SK-N-SH (cell line): ENCODE measurements around the gene CNTLN. TPM values are rescaled to one million over a fixed set of nuclear protein-coding genes. Genes with fewer than 3 reads are reported as not detected.

Experiments
- CTCF ChIA-PET: fragments of 300-600, 350-600 bp; formaldehyde crosslinking; extraction: SDS; loops from one replicate; lab custom pipeline; 2021; lab: Yijun Ruan, JAX
- POLR2A ChIA-PET: fragments of 350-600 bp; sonication (Branson Sonifier 250); formaldehyde crosslinking; extraction: SDS; loops from one replicate; lab custom pipeline; 2020; ENCODE audit warnings: antibody characterized with exemption, inconsistent platforms; lab: Yijun Ruan, JAX
- DNase-seq: peaks from one replicate; pipeline ENCODE4 v3.0.0; 2012
- H2AFZ ChIP-seq: fragments of 200-600 bp; sonication (generic); 2 replicates; pipeline ENCODE4 v1.8.1; 2016; ENCODE audit warnings: antibody characterized with exemption, mild to moderate bottlenecking, low read depth
- H3F3A ChIP-seq: fragments of 200-600 bp; sonication (generic); replicated peaks from 2 replicates; pipeline ENCODE3; 2016; ENCODE audit warnings: antibody characterized with exemption, mild to moderate bottlenecking; ENCODE audit not compliant: insufficient read depth
- H3K27ac ChIP-seq, 2 experiments: fragments of 200-500 bp in 1 of 2; fragments of 200-600 bp in 1 of 2; sonication (Bioruptor generic) in 1 of 2; sonication (generic), shearing (Covaris generic) in 1 of 2; 2 replicates each; pipeline versions ENCODE4 v1.5.1 to v1.6.1; 2014 to 2016; ENCODE audit warnings: low read depth in 2 of 2, inconsistent platforms in 1 of 2, low read length in 1 of 2, mild to moderate bottlenecking in 1 of 2, mixed read lengths in 1 of 2
- H3K27me3 ChIP-seq: fragments of 200-600 bp; sonication (generic), shearing (Covaris generic); 2 replicates; pipeline ENCODE4 v1.6.1; 2016; ENCODE audit warnings: mixed run types; ENCODE audit not compliant: insufficient read depth
- H3K36me3 ChIP-seq, 2 experiments: fragments of 200-500 bp in 1 of 2; fragments of 200-600 bp in 1 of 2; sonication (Bioruptor generic) in 1 of 2; sonication (generic) in 1 of 2; replicated peaks in 1 of 2; 2 replicates each; pipeline versions ENCODE3 to v1.5.1; 2014 to 2016; ENCODE audit warnings: low read length in 1 of 2, mild to moderate bottlenecking in 1 of 2; ENCODE audit not compliant: insufficient read depth in 2 of 2, control insufficient read depth in 1 of 2
- H3K4me1 ChIP-seq, 2 experiments: fragments of 200-500 bp in 1 of 2; fragments of 200-600 bp in 1 of 2; sonication (Bioruptor generic) in 1 of 2; sonication (generic), shearing (Covaris generic) in 1 of 2; 2 replicates each; pipeline versions ENCODE4 v1.5.1 to v1.6.1; 2014 to 2016; ENCODE audit warnings: low read depth in 1 of 2, low read length in 1 of 2, mixed run types in 1 of 2; ENCODE audit not compliant: insufficient read depth in 2 of 2, control insufficient read depth in 1 of 2
- H3K4me2 ChIP-seq: fragments of 200-600 bp; sonication (generic), shearing (Covaris generic); 2 replicates; pipeline ENCODE4 v1.6.1; 2017; ENCODE audit warnings: mixed run types
- H3K4me3 ChIP-seq, 2 experiments: fragments of 200-500 bp in 1 of 2; fragments of 200-600 bp in 1 of 2; sonication (Bioruptor generic) in 1 of 2; sonication (generic), shearing (Covaris generic) in 1 of 2; 2 replicates each; pipeline versions ENCODE4 v1.5.1 to v1.8.1; 2014 to 2016; ENCODE audit warnings: low read depth in 2 of 2, inconsistent platforms in 1 of 2, low read length in 1 of 2, mild to moderate bottlenecking in 1 of 2, mixed read lengths in 1 of 2, moderate library complexity in 1 of 2
- H3K79me2 ChIP-seq: fragments of 200-600 bp; sonication (generic); 2 replicates; pipeline ENCODE4 v1.8.1; 2017; ENCODE audit warnings: mild to moderate bottlenecking; ENCODE audit not compliant: insufficient read depth
- H3K9ac ChIP-seq: fragments of 200-600 bp; sonication (generic); 2 replicates; pipeline ENCODE4 v1.6.1; 2017; ENCODE audit warnings: mixed run types
- H3K9me2 ChIP-seq: fragments of 200-600 bp; sonication (generic); 2 replicates; pipeline ENCODE4 v1.6.1; 2017; ENCODE audit warnings: mixed run types
- H3K9me3 ChIP-seq: fragments of 200-600 bp; sonication (generic); 2 replicates; pipeline ENCODE4 v1.6.1; 2017; ENCODE audit warnings: mixed run types, mild to moderate bottlenecking, moderate library complexity
- H4K20me1 ChIP-seq: fragments of 200-600 bp; sonication (generic); 2 replicates; pipeline ENCODE4 v1.6.1; 2017; ENCODE audit warnings: mild to moderate bottlenecking, mixed run types; ENCODE audit not compliant: insufficient read depth
- CHD2 ChIP-seq: fragments of 150-350 bp; IDR thresholded peaks from 2 replicates; pipeline ENCODE4 v1.6.1; 2018; ENCODE audit warnings: low read length; ENCODE audit not compliant: partially characterized antibody
- ELF1 ChIP-seq: IDR thresholded peaks from 2 replicates; pipeline ENCODE4 v1.4.0; 2012
- EZH2phosphoT487 ChIP-seq: fragments of 200-600 bp; sonication (generic); IDR thresholded peaks from 2 replicates; pipeline ENCODE4 v1.6.1; 2017; ENCODE audit warnings: low read depth, mixed run types, mild to moderate bottlenecking, antibody characterized with exemption, moderate library complexity, borderline replicate concordance
- FOXM1 ChIP-seq: IDR thresholded peaks from 2 replicates; pipeline ENCODE4 v1.4.0; 2012; ENCODE audit warnings: low read depth, mild to moderate bottlenecking
- GATA2 ChIP-seq: sonication (generic); formaldehyde crosslinking; IDR thresholded peaks from 2 replicates; pipeline ENCODE4 v1.5.0; 2020; ENCODE audit warnings: mild to moderate bottlenecking, missing genetic modification reagents
- JUND ChIP-seq: IDR thresholded peaks from 2 replicates; pipeline ENCODE4 v1.4.0; 2012
- MEF2A ChIP-seq: IDR thresholded peaks from 2 replicates; pipeline ENCODE4 v1.4.0; 2012; ENCODE audit warnings: low read depth, borderline replicate concordance
- NFIC ChIP-seq: IDR thresholded peaks from 2 replicates; pipeline ENCODE4 v1.4.0; 2012; ENCODE audit warnings: borderline replicate concordance
- NRF1 ChIP-seq: IDR thresholded peaks from 2 replicates; pipeline ENCODE4 v1.6.1; 2012; ENCODE audit warnings: low read depth, mild to moderate bottlenecking, low read length
- POLR2AphosphoS5 ChIP-seq: IDR thresholded peaks from 2 replicates; pipeline ENCODE4 v1.6.1; 2012; ENCODE audit warnings: low read depth, low read length
- RCOR1 ChIP-seq: fragments of 150-350 bp; IDR thresholded peaks from 2 replicates; pipeline ENCODE4 v1.6.1; 2017; ENCODE audit warnings: antibody characterized with exemption, low read length
- SIN3A ChIP-seq: IDR thresholded peaks from 2 replicates; pipeline ENCODE4 v1.6.1; 2012; ENCODE audit warnings: low read depth, mild to moderate bottlenecking, low read length, moderate library complexity, borderline replicate concordance
- USF1 ChIP-seq: IDR thresholded peaks from 2 replicates; pipeline ENCODE4 v1.4.0; 2012; ENCODE audit warnings: low read depth, borderline replicate concordance
- WGBS: methylation state at CpG from one replicate; pipeline ENCODE4 v1.1.6; 2017; ENCODE audit warnings: low lambda C conversion rate; 5-methylcytosine and 5-hydroxymethylcytosine counted together
- polyA plus RNA-seq, 3 experiments: library from polyadenylated mRNA; depleted of rRNA; stranded (reverse); fragments of >200 nt; gene quantifications; 2 replicates each; pipeline ENCODE4 v1.2.3, GENCODE V29; 2012
- TF ChIP-seq, protein P1 (sequence below): IDR thresholded peaks from 2 replicates; pipeline ENCODE4 v1.4.0; 2012; ENCODE audit warnings: low read depth, borderline replicate concordance
- TF ChIP-seq, protein P2 (sequence below): fragments of 200-600 bp; sonication (generic); IDR thresholded peaks from 2 replicates; pipeline ENCODE4 v1.6.1; 2017; ENCODE audit warnings: antibody characterized with exemption, mild to moderate bottlenecking, moderate library complexity

CNTLN gene
- polyA plus RNA-seq, 1 of the 3 experiments (the other 2 are of a cell fraction): 2.5 TPM

DNA sequence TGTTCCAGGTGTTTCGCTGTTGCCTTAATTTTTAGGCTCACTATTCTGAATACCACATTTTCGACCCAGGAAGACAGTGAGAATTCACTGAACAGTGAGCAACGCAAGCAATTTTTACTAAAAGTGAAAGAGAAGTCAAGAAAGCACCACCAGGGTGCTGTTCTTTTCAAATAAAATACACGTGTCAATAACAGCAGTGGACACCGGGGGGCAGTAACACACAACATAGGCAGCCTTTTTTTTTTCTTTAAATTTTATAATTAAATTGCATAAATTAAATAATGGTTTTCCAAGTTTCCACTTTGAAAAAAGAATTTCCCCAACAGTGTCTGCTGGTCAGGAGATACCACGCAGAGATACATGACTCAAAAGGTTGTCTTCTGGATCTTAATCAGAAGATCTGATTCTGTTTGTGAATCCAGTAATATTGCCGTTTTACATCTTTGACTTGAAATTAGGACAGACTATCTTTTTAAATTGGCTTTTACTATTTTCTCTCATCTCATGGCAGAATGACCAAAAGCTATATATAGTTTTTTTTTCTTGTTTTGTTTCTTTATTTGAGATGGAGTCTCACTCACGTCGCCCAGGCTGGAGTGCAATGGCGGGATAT lies 396.9 kb downstream of the CNTLN start (continued):
- TF ChIP-seq GATA2 (CRISPR knock-in tag): no peak
- no peak for TF ChIP-seq EZH2phosphoT487
- TF ChIP-seq, protein P1, sequence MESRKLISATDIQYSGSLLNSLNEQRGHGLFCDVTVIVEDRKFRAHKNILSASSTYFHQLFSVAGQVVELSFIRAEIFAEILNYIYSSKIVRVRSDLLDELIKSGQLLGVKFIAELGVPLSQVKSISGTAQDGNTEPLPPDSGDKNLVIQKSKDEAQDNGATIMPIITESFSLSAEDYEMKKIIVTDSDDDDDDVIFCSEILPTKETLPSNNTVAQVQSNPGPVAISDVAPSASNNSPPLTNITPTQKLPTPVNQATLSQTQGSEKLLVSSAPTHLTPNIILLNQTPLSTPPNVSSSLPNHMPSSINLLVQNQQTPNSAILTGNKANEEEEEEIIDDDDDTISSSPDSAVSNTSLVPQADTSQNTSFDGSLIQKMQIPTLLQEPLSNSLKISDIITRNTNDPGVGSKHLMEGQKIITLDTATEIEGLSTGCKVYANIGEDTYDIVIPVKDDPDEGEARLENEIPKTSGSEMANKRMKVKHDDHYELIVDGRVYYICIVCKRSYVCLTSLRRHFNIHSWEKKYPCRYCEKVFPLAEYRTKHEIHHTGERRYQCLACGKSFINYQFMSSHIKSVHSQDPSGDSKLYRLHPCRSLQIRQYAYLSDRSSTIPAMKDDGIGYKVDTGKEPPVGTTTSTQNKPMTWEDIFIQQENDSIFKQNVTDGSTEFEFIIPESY: no peak
- no peak for TF ChIP-seq SIN3A
- TF ChIP-seq USF1: no peak
- no peak for TF ChIP-seq CHD2
- TF ChIP-seq, all 33 proteins: peak for 5

DNA sequence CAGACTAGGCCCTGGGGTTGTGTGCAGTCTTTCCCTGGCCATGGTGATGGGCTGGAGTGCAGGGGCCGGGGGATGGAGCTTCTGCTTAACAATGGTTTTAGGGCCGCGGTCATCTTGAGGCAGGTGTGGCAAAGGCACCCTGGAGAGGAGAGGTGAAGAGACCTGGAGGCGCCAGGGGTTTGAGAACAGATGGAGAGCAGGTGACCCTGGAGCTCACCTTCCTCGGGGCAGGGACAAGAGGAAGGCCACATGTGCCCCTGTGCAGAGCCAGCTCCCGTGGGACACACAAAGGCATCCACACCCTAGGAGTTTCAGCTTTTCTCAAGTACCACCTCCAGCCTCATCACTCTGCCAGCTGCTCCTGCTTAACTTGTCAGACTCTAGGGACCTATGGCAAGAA lies 397.6 kb downstream of the CNTLN start:
- H3K79me2 ChIP-seq: no peaks in the 10 kb centered on the region
- H3K9me3 ChIP-seq: no peaks in the 10 kb centered on the region
- no peak for TF ChIP-seq RCOR1
- TF ChIP-seq POLR2AphosphoS5: no peak
- TF ChIP-seq SIN3A: no peak
- TF ChIP-seq NFIC: no peak
- TF ChIP-seq, protein P1: no peak
- TF ChIP-seq ELF1: no peak
- TF ChIP-seq FOXM1: no peak
- no peak for TF ChIP-seq JUND
- TF ChIP-seq USF1: no peak
- no peak for TF ChIP-seq CHD2
- TF ChIP-seq, protein P2, sequence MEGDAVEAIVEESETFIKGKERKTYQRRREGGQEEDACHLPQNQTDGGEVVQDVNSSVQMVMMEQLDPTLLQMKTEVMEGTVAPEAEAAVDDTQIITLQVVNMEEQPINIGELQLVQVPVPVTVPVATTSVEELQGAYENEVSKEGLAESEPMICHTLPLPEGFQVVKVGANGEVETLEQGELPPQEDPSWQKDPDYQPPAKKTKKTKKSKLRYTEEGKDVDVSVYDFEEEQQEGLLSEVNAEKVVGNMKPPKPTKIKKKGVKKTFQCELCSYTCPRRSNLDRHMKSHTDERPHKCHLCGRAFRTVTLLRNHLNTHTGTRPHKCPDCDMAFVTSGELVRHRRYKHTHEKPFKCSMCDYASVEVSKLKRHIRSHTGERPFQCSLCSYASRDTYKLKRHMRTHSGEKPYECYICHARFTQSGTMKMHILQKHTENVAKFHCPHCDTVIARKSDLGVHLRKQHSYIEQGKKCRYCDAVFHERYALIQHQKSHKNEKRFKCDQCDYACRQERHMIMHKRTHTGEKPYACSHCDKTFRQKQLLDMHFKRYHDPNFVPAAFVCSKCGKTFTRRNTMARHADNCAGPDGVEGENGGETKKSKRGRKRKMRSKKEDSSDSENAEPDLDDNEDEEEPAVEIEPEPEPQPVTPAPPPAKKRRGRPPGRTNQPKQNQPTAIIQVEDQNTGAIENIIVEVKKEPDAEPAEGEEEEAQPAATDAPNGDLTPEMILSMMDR: no peak
- no peak for TF ChIP-seq MEF2A
- TF ChIP-seq NRF1: no peak
- no peaks in the 10 kb centered on the region for H4K20me1 ChIP-seq
- no peak overlapping the region for H3K4me3 ChIP-seq
- no peaks in the 10 kb centered on the region for H3K4me1 ChIP-seq
- no peaks in the 10 kb centered on the region for H3K9me2 ChIP-seq
- no peak overlapping the region for H3K9ac ChIP-seq
- POLR2A ChIA-PET: interaction anchor here (0.5 kb wide), 1 partner anchor 18 kb away, joined by 3 read pairs; no protein-coding TSS in a partner anchor
- no peaks in the 10 kb centered on the region for H3F3A ChIP-seq
- CTCF ChIA-PET: interaction anchor here (0.9 to 2.3 kb wide), 9 partner anchors 9 to 853 kb away, joined by 3 to 11 read pairs (median 3); no protein-coding TSS in a partner anchor
- H3K27ac ChIP-seq: no peak overlapping the region
- no peaks in the 10 kb centered on the region; the same call in 1 of the 2 replicates for H3K27me3 ChIP-seq
- H3K4me2 ChIP-seq: no peak overlapping the region
- DNase-seq: no peak
- H3K36me3 ChIP-seq: no peaks in the 10 kb centered on the region
- no peak overlapping the region for H2AFZ ChIP-seq
- WGBS: 58% methylated on average over 6 of the region's 6 CpGs
